Measurements from ENCODE around the gene QPRT. TPM values are rescaled to one million over a fixed set of nuclear protein-coding genes. Genes with fewer than 3 reads are reported as not detected.
"Not testable (repeated sequence)": the region's sequence is repeated elsewhere in the genome, so short reads cannot be mapped to it uniquely, and the experiment has no call there.

The QPRT gene
- total RNA-seq, 1 donor from 2014 or later: 13.8 TPM

- no peak for DNase-seq (ENCODE audit: extremely low spot score in 2 of 2)
- Histone ChIP-seq H3K9me3 (no peaks in the 10 kb centered on the region), H3K4me1 (no peaks in the 10 kb centered on the region), H3K36me3 (no peaks in the 10 kb centered on the region), H3K27ac (no peak overlapping the region), H3K27me3 (no peaks in the 10 kb centered on the region), H3K4me3 (no peak overlapping the region)
- TF ChIP-seq POLR2A (IDR thresholded peaks at IDR 0.05) (no peak), POLR2AphosphoS5 (IDR thresholded peaks at IDR 0.05; ENCODE audit: insufficient read depth in 1 of 2, low read depth in 1 of 2) (no peak), CTCF (IDR thresholded peaks at IDR 0.05) (no peak)
- intact Hi-C loops (cut with DNase I): no loop called here
Observed at GRCh38 chr16:29686740-29687332, 7.9 kb downstream of the QPRT start.

- no peaks in the 10 kb centered on the region for H3K9me3 ChIP-seq
- intact Hi-C loops (cut with DNase I): no loop called here
- no peaks in the 10 kb centered on the region for H3K4me1 ChIP-seq
- no peak overlapping the region for H3K4me3 ChIP-seq
- H3K36me3 ChIP-seq: no peaks in the 10 kb centered on the region
- TF ChIP-seq POLR2AphosphoS5 (IDR thresholded peaks at IDR 0.05; ENCODE audit: insufficient read depth in 1 of 2, low read depth in 1 of 2): no peak
- no peak for TF ChIP-seq POLR2A (IDR thresholded peaks at IDR 0.05)
- TF ChIP-seq CTCF (IDR thresholded peaks at IDR 0.05): no peak
- DNase-seq (ENCODE audit: extremely low spot score in 2 of 2): no peak
- H3K27me3 ChIP-seq: no peaks in the 10 kb centered on the region
- no peak overlapping the region for H3K27ac ChIP-seq
Observed at GRCh38 chr16:29687755-29688154, 8.8 kb downstream of the QPRT start.

GRCh38 chr16:29688172-29688571 lies 9.2 kb downstream of the QPRT start:
- H3K4me3 ChIP-seq: no peak overlapping the region
- H3K4me1 ChIP-seq: no peaks in the 10 kb centered on the region
- no peaks in the 10 kb centered on the region for H3K9me3 ChIP-seq
- H3K27ac ChIP-seq: no peak overlapping the region
- no peaks in the 10 kb centered on the region for H3K36me3 ChIP-seq
- no peak for DNase-seq (ENCODE audit: extremely low spot score in 2 of 2)
- intact Hi-C loops (cut with DNase I): no loop called here
- TF ChIP-seq CTCF (IDR thresholded peaks at IDR 0.05): no peak
- TF ChIP-seq POLR2A (IDR thresholded peaks at IDR 0.05): no peak
- no peak for TF ChIP-seq POLR2AphosphoS5 (IDR thresholded peaks at IDR 0.05; ENCODE audit: insufficient read depth in 1 of 2, low read depth in 1 of 2)
- H3K27me3 ChIP-seq: no peaks in the 10 kb centered on the region

- H3K27me3 ChIP-seq; H3K27ac ChIP-seq; intact Hi-C loops (cut with DNase I); H3K4me3 ChIP-seq; H3K9me3 ChIP-seq; H3K4me1 ChIP-seq; H3K36me3 ChIP-seq; DNase-seq (ENCODE audit: extremely low spot score in 2 of 2): not testable (repeated sequence)
Observed at GRCh38 chr16:29689490-29690351, 10.7 kb downstream of the QPRT start.

GRCh38 chr16:29692606-29693005 lies 13.6 kb downstream of the QPRT start:
- H3K4me1 ChIP-seq; DNase-seq (ENCODE audit: extremely low spot score in 2 of 2); intact Hi-C loops (cut with DNase I); H3K27me3 ChIP-seq; H3K9me3 ChIP-seq; H3K27ac ChIP-seq; H3K36me3 ChIP-seq; H3K4me3 ChIP-seq: not testable (repeated sequence)
